Activated T-helper 9 cell treated with anti-CD3 and anti-CD28 coated beads, Interleukin-2, amount 50 U/mL, for 16 hours (primary cell): ENCODE data around the gene GUF1.
A peak's percentile ranks its signal among the peaks of the same experiment; 100 is the strongest.

ENCODE experiments used
- DNase-seq: peaks from one replicate; pipeline ENCODE4 v3.0.0-alpha.2; 2020; ENCODE audit warnings: low read depth

GUF1 gene

GRCh38 chr4:44678094-44679041, at the start of gene GUF1:
GUF1 (plus strand) TSS chr4:44678420; CDS start chr4:44678623, 203 bp downstream.
- DNase-seq = peak; percentile 80

DNA sequence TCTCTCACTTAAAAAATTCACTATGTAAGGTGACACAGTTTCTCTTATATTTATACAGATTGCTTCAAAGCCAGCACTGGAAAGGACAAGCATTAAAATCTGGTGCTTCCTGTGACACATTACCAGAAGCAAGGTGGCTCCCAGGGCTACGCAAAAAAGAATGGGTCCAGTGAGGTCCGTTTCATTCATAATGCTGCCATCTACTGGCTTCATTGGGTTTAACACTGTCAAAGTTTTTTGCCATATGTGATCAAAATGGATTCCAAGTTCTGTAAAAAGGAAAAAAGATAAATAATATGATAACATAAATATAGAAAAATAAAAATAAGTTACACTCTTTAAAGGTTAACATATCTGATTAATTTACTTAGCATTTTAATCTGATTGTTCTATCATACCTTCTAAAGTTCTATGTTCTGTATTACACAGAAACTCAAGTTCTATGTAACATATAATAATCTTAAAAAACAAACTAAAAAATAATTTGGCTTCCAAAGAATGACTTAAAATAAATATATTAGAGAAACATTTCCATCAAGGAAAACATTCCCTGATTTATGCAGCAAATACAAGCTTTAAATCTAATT, 48.8 kb upstream of the GUF1 start:
- DNase-seq = no peak

DNA sequence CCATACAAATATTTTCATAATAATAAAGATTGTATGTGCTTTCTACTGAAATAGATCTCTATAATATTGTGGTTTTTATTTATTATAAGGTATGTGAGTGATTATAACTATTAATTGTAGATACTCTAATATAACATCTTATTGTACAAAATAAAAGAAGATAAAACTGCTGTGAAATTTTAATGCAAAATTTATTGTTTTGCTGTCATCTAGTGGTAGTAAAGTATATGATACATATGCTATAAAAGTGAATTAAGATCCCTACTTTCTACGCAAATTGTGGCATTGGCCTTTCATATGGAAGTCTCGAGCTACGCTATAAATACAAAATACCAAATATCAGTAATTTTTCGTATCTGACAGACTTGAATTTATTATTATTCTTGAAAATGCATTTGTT, 46.1 kb upstream of the GUF1 start:
- DNase-seq = no peak

DNA sequence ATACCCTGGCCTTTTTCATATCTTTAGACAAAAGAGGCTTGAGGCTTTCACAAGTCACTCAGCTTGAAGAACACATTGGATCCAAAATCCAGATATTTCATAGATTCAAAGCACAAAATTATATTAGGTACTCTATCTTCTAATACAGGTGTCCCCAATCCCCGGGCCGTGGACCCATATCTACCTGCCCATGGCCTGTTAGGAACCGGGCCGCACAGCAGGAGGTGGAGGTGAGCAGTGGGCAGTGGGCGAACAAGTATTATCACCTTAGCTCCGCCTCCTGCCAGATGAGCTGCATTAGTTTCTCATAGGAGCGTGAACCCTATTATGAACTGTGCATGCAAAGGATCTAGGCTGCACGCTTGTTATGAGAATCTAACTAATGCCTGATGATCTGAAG, 45.5 kb upstream of the GUF1 start:
- DNase-seq = no peak

- DNase-seq = no peak
Observed at GRCh38 chr4:44638091-44638490, 40.1 kb upstream of the GUF1 start.

GRCh38 chr4:44646151-44646550, 32.1 kb upstream of the GUF1 start:
- DNase-seq = no peak

- no peak for DNase-seq
Observed at GRCh38 chr4:44651425-44651824, 26.8 kb upstream of the GUF1 start, which contains the start of gene YIPF7. YIPF7 (minus strand) TSS chr4:44651625; CDS start chr4:44650100, 1,525 bp downstream.

DNA sequence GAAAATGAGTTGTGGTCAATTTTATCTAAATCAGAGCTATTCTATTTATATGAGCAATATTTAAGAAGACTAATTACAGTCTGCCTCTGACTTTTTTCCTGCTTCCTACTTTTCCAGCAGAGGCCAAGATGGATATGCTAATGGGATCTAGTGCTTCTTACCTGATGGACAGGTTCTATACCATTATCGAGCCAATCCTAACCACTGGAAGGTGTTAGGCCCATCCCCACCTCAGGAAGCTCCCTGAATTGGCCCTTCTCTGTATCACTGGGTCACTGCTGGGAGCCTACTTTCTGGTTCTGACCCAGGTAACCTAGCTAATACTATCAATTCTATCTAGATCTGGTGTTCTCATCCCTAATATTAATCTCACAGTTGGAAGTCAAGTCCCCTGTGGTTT, 26.2 kb upstream of the GUF1 start:
- no peak for DNase-seq

DNA sequence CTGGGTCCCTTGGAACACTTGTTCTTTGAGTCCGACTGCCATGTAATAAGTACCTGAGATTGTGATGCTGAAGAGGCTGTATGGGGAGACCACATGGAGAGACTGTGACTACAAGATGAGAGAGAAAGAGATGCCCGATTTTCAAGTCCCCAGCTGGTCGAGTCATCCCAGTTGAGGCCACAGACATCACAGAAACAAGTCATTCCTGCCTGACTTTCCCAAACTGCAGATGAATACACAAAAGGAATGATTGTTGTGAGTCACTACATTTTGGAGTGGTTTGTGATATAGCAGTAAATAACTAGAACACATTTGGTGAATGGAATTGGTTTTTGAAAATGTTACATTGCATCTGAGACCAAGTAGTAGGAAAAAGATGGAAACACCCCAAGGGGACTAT, 17.8 kb upstream of the GUF1 start:
- no peak for DNase-seq

- no peak for DNase-seq
Observed at GRCh38 chr4:44661940-44662622, 16.1 kb upstream of the GUF1 start.

DNA sequence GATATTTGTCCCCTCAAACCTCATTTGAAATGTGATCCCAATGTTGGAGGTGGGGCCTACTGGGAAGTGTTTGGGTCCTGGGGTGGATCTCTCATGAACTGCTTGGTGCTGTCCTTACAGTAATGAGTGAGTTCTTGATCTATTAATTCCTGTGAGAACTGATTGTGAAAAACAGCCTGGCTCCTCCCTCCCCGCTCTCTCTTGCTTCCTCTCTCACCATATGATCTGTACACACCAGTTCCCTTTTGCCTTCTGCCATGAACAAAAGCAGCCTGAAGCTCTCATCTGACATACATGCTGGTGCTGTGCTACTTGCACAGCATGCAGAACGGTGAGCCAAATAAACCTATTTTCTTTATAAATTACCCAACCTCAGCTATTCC, 15.6 kb upstream of the GUF1 start:
- DNase-seq = no peak

GRCh38 chr4:44663539-44664263, 14.5 kb upstream of the GUF1 start:
- no peak for DNase-seq

DNA sequence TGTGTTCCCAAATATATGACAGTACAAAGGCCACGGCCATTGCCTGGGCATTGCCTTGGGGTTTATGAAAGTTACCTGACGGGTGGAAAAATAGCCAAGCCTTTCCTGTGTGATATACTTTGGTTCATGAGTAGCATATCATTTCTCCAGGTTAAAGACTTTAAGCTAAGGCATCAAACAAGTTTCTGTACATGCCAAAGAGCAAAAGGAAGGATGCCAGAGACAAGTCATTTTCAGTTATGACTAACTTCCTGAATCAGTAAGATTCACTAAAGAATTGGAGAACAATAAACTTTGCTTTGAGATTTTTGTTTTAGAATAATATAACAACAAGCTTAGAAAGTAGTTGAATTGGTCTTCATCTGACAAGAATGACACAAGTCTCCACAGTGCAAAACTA, 9.7 kb upstream of the GUF1 start:
- DNase-seq = no peak

GRCh38 chr4:44670506-44671199, 7.6 kb upstream of the GUF1 start:
- no peak for DNase-seq

- no peak for DNase-seq
Observed at GRCh38 chr4:44671636-44672035, 6.6 kb upstream of the GUF1 start.

DNA sequence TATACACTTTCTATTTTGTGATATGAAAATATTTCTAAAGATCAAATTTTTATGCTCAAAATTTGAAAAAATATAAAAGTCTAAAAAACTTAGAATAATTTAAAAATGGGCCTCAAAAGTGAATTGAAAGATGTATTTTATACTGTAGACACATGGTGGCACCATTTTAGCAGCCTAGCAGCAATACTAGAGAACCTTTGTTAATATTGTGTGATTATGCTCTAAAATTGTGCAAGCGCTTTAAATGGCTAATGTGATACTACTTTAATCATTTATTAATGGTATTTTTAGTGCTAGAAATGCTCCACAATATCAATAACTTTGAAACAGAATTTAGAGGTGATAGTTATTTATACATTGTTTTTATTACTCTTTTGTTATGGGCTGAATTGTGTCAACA, 3.7 kb upstream of the GUF1 start:
- DNase-seq = no peak

DNA sequence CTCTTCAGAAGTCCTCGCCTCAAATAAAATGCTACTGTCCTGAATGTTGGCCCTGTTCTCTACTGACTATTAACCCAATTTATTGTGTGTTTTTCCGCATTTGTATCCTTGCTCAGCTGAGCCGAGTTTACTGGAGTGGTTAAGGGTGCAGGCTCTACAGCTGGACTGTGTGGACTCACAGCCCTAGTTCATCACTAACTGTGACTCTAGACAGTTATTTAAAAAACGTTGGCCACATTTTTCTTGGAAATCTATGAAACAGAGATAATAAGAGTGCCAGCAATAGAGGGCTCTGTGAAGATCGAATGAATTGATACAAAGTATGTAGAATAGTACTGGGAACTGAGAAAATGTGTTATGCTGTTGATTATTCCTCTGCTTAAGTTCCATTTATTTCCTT, 2.9 kb upstream of the GUF1 start:
- DNase-seq = no peak

DNA sequence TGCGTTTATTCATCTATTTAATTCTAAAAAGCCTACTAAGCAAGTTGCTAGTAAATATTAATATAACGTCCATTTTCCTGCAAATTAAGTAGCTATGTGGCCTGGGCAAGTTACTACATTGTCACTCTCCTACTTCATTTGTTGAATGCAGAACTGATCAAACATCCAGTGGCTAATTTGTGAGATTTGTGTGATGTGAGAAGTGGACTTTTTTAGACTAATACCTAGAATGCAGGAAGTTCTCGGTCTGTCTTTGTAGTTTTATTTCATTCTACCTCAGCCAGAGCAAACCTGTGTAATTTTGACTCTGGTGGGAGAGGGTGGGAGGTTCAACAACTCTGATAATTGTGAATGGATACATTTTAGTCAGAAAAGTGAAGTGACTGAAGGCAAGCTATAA, 840 bp downstream of the GUF1 start:
- no peak for DNase-seq

GRCh38 chr4:44684648-44685047, 6.4 kb downstream of the GUF1 start:
- no peak for DNase-seq

GRCh38 chr4:44700427-44700826, 22.2 kb downstream of the GUF1 start:
- no peak for DNase-seq

DNA sequence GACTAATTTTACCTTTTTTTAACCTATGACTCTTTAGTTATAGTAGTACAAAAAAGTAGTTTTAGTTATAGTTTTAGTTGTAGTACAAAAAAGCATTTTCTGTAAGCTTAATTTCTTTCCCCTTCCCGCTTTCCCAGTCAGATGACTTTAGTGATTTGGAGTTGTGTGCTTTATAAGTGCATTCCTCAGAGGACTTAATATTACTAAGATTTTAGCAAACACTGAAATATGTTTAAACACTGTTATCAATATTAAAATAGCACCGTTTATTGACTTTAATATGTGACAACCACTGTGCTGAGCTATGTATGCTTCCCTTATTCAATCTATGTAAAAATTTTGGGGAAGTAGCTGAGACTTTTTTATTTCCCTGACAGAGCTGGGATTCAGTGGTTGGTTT, 22.8 kb downstream of the GUF1 start:
- no peak for DNase-seq

GRCh38 chr4:44704673-44705072, 26.5 kb downstream of the GUF1 start:
- no peak for DNase-seq
